Stimulated activated CD8-positive, alpha-beta memory T cell treated with anti-CD3 and anti-CD28 coated beads, Interleukin-4, amount 100 ng/mL, for 24 hours (primary cell): Measurements from ENCODE around the gene ACSM3.

ENCODE experiments used
- DNase-seq: peaks from one replicate; pipeline ENCODE4 v3.0.0-alpha.2; 2020; ENCODE audit warnings: low read depth

ACSM3 gene

DNA sequence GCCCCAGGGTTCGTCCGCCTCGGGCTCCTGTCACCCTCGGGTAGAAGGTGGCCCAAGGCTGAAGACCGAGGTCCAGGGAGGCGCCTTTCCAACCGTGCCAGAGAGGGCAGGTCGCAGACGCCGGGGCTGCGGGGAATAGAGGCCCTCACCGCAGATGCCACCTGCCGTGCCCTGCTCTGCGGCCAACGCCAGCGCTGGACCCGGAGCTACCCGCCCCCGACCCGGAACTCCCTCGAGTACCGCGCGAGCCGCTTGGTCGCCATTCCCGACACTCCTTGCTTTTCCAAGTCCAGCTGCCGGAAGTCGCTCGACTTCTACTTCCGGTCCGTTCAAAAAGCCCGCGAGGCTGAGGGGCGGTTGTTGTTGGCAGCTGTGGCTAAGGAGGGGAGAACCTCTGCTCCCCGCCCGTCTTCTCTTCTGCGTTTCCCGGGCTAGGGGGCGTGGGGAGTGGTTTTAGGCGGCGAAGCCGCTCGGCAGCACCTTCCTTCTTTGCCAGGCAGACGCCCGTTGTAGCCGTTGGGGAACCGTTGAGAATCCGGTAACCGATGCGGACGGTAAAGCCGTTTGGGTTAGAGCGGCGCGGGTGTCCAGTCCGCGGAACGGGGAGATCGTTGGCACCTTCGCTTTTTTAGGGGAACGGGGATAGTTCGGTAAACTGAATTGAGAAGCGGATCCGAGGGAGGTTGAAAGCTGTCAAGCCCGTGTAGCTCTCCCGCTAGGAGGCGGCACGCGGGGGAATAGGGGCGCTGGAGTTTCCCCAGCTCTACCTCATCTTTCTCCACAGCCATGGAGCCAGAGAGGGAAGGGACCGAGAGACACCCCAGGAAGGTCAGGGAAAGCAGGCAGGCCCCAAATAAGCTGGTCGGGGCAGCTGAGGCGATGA is 42.6 kb downstream of the ACSM3 start, which contains the start of the genes ERI2 and REXO5:
ERI2 (minus strand) TSS at position 305 of the 883 bp plus-strand sequence; CDS start at position 263, 42 bp downstream.
REXO5 (plus strand) TSS at position 360 of the 883 bp plus-strand sequence; CDS start at position 787, 427 bp downstream.
- DNase-seq: peak; percentile 70

- DNase-seq: no peak
Observed at GRCh38 chr16:20807862-20808261, 44.0 kb downstream of the ACSM3 start.

- DNase-seq: no peak
Observed at GRCh38 chr16:20811889-20812439, 48.1 kb downstream of the ACSM3 start.

GRCh38 chr16:20812510-20812909 is 48.7 kb downstream of the ACSM3 start:
- DNase-seq: no peak

GRCh38 chr16:20814784-20815183 is 51.0 kb downstream of the ACSM3 start:
- DNase-seq: no peak

DNA sequence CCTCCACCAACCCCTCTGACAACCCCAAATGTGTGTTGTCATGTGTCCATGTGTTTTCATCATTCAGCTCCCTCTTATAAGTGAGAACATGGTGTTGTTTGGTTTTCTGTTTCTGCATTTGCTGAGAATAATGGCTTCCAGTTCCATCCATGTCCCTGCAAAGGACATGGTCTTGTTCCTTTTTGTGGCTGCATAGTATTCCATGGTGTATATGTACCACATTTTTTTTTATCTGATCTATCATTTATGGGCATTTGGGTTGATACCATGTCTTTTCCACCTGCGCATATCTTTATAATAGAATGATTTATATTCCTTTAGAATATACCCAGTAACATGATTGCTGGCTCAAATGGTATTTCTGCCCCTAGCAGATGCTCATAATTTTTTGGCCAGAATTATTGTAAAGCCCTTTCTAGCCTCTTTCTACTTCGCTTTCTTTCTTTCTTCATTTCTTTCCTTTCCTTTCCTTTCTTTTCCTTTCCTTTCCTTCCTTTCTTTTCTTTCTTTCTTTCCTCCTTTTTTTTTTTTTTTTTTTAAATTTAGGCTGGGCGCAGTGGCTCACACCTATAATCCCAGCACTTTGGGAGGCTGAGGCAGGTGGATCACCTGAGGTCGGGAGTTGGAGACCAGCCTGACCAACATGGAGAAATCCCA is 55.2 kb downstream of the ACSM3 start:
- DNase-seq: no peak

GRCh38 chr16:20821682-20822081 is 57.9 kb downstream of the ACSM3 start:
- no peak for DNase-seq

- DNase-seq: no peak
Observed at GRCh38 chr16:20822521-20823325, 58.9 kb downstream of the ACSM3 start.

DNA sequence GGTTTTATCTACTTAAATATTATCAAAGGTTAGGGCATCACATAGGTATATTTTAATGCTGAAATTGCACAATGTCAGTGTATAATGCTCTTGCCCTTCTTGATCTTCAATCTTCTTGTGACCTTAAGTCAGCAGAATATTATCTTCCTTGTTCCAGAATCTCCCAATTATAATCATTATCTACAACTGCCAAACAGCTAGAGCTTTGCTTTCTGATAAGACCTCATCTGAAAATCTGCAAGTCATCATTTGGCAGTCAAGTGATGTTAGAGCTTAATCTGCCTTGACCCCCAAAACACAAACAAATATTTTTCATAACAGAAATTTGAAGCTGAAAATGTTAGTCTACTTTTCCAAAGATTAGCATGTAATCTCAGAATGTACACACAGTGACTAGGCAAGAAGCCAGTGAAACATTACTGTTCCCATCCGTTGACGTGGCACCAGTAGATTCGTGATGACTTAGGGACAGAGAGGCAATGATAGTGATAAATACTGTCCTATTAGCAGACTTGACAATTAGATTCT is 62.3 kb downstream of the ACSM3 start:
- DNase-seq: no peak

- DNase-seq: no peak
Observed at GRCh38 chr16:20829536-20829935, 65.7 kb downstream of the ACSM3 start.

DNA sequence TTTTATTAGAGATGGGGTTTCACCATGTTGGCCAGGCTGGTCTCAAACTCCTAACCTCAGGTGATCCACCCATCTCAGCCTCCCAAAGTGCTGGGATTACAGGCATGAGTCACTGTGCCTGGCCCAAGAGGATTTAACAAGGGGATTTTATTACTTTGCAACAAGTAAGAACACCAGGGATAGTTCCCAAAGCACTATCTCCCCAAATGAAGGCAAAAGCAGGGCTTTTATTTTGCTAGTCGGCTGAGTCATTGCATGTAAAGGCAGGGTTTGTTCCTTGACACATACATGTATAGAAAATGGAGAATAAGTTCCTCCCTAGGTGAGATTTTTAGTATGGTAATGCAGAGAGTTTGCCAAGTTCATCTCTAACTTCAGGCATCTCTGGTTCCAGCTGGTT is 66.6 kb downstream of the ACSM3 start:
- DNase-seq: no peak

GRCh38 chr16:20833086-20833485 is 69.3 kb downstream of the ACSM3 start:
- no peak for DNase-seq

GRCh38 chr16:20838240-20838639 is 74.4 kb downstream of the ACSM3 start:
- DNase-seq: no peak

DNA sequence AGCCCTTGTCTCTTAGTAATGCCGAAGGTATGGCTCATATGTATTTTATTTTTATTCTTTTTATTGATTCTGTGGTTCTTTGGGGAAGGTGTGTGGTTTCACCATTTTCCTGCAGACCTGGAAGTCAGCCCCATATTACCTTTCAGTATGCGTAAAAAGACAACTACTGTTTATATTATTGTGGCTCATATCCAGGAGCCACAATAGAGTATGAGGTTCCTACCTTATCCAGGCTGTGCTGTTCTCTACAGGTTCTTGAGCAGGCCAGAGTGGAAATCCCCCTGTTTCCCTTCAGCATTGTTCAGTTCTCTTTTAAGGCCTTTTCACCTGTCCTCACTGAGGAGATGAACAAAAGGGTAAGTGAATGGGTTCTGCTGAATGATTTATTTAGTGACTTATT is 75.7 kb downstream of the ACSM3 start:
- no peak for DNase-seq

GRCh38 chr16:20844054-20844453 is 80.2 kb downstream of the ACSM3 start:
- no peak for DNase-seq

DNA sequence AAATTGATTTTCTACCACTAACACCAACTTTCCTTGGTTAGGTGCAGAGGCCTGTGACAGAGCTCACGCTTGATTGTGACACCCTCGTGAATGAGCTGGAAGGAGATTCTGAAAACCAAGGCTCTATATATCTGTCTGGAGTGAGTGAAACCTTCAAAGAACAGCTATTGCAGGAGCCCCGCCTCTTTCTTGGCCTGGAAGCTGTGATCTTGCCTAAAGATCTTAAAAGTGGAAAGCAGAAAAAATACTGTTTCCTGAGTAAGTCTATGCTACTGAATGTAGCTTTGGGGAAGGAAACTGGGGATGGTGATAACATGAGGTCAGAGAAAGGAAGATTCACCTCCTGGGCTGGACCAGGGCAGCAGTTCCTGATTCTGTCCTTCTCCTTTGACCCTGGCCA is 80.8 kb downstream of the ACSM3 start:
- no peak for DNase-seq

DNA sequence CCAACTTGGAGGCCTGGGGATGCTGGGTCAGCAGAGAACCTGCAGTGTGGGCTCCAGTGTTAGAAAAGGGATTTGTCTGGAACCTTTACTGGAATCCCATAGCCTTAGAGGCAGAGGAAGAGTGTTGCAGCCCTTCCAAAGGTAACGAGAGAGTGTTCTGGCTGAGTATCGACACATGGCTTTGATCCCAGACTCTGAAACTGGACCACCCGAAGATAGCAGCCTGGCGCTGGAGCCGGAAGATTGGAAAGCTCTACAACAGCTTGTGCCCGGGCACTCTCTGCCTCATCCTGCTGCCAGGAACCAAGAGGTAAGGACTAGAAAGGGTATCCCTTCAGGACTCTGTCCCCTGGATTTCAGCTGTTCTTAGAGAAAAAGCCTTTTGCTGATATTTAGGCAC is 82.2 kb downstream of the ACSM3 start:
- DNase-seq: no peak

GRCh38 chr16:20846551-20846950 is 82.7 kb downstream of the ACSM3 start:
- DNase-seq: no peak
